ENCODE results near the gene MAP1LC3A. TPM values are rescaled to one million over a fixed set of nuclear protein-coding genes. Genes with fewer than 3 reads are reported as not detected.

MAP1LC3A gene
- total and polyA plus RNA-seq, 2 experiments from 2014 or later, result 80.3 to 83.1 TPM

DNA sequence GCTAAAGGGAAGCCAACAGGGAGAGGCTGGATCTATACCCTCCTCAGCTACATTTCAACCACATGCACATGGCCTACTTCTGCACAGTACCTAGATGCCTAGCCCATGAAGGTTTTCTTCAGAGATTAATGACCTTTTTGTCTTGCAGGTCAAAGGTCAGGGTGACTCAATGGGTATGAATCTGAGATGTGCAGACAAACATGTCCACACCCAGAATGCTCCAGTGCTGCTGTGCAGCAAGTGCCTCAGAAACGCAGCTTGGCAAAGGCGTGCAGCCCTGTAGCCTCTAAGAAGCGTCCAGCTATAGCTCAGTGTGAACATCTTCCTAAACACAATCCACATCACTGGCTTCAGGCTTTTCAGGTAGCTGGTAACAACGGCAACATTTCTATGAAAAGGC lies 24.4 kb downstream of the MAP1LC3A start:
- H3K4me3 ChIP-seq, result no peak overlapping the region
- 79 to 87% methylated on average over 4 of the region's 4 CpGs for WGBS, 2 experiments (ENCODE audit: low coverage in 1 of 2, low lambda C conversion rate in 2 of 2, missing lambda C conversion rate in 2 of 2)

DNA sequence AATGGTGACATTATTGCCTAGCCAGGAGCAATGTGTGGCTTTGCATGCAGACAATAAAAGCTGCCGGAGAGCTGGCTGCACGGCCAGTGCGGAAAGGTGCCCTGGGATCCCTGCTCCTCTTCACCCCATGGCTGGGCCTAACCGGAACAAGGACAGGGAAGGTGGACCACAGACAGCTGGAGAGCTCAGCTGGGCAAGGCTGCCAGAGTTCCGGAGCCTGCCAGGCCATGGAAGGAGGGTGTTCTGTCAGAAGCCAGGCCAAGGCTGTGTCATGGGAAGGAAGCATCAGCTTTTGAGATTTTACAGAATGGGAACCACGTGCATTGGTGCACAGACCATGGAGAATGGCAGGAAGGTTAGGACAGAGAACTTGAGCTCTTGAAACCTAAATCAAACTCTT lies 25.0 kb downstream of the MAP1LC3A start:
- Histone ChIP-seq H3K9ac (no peak overlapping the region), H3F3A (ENCODE audit: insufficient read depth) (peaks cover 7% of the 10 kb centered on the region), H3K9me3 (ENCODE audit: low read depth) (no peaks in the 10 kb centered on the region), H3K4me3 (no peak overlapping the region), H3K9me2 (ENCODE audit: insufficient read depth) (no peaks in the 10 kb centered on the region), H3K36me3 (ENCODE audit: low read depth) (no peaks in the 10 kb centered on the region), H3K4me2 (ENCODE audit: unreplicated experiment) (no peak overlapping the region), H3K27ac (no peak overlapping the region), H3K4me1 (ENCODE audit: insufficient read depth) (peaks cover 38% of the 10 kb centered on the region), H3K27me3 (replicated peaks; ENCODE audit: insufficient read depth) (no peaks in the 10 kb centered on the region), H2AFZ (no peak overlapping the region), H3K79me2 (ENCODE audit: insufficient read depth) (no peaks in the 10 kb centered on the region), H4K20me1 (ENCODE audit: insufficient read depth) (no peaks in the 10 kb centered on the region)
- 53 to 58% methylated on average over 6 of the region's 6 CpGs for WGBS, 2 experiments (ENCODE audit: low coverage in 1 of 2, low lambda C conversion rate in 2 of 2, missing lambda C conversion rate in 2 of 2)
- in situ Hi-C loops (cut with MboI), result no loop called here
- TF ChIP-seq EZH2 (IDR thresholded peaks at IDR 0.05; ENCODE audit: insufficient read depth, poor library complexity, severe bottlenecking) (no peak), EZH2phosphoT487 (IDR thresholded peaks at IDR 0.05; ENCODE audit: insufficient read depth, low read depth) (no peak)
- peak; percentile 35 for DNase-seq

More for the DNA sequence above, 24.4 kb downstream of the MAP1LC3A start:
- Histone ChIP-seq H3K9ac (no peak overlapping the region), H3K9me2 (ENCODE audit: insufficient read depth) (no peaks in the 10 kb centered on the region), H3K27me3 (replicated peaks; ENCODE audit: insufficient read depth) (no peaks in the 10 kb centered on the region), H3K4me2 (ENCODE audit: unreplicated experiment) (no peak overlapping the region), H3K79me2 (ENCODE audit: insufficient read depth) (no peaks in the 10 kb centered on the region), H3K36me3 (ENCODE audit: low read depth) (no peaks in the 10 kb centered on the region), H3F3A (ENCODE audit: insufficient read depth) (peaks cover 7% of the 10 kb centered on the region), H3K4me1 (ENCODE audit: insufficient read depth) (peaks cover 39% of the 10 kb centered on the region), H3K27ac (no peak overlapping the region), H2AFZ (no peak overlapping the region), H4K20me1 (ENCODE audit: insufficient read depth) (no peaks in the 10 kb centered on the region), H3K9me3 (ENCODE audit: low read depth) (no peaks in the 10 kb centered on the region)
- in situ Hi-C loops (cut with MboI), result no loop called here
- TF ChIP-seq EZH2 (IDR thresholded peaks at IDR 0.05; ENCODE audit: insufficient read depth, poor library complexity, severe bottlenecking) (no peak), EZH2phosphoT487 (IDR thresholded peaks at IDR 0.05; ENCODE audit: insufficient read depth, low read depth) (no peak)
- peak; percentile 33 for DNase-seq

DNA sequence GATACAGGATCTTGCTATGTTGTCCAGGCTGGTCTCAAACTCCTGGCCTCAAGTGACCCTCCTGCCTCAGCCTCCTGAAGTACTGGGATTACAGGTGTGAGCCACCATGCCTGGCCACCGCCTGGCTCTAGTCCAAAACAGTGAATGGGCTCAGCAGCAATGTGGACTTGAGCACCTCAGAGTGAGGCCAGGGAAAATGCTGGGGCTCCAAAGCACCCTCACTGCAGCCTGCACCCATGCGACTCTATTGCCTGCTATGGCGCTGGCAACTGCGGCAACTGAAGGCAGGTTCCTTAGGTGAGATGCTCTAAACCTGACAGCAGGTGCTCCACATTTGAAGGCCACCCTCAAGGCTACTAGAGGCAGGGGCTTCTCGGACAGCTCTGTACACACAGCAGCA lies 26.5 kb downstream of the MAP1LC3A start:
- Histone ChIP-seq H4K20me1 (ENCODE audit: insufficient read depth) (no peaks in the 10 kb centered on the region), H3K9me2 (ENCODE audit: insufficient read depth) (no peaks in the 10 kb centered on the region), H3K9me3 (ENCODE audit: low read depth) (no peaks in the 10 kb centered on the region), H3K27ac (no peak overlapping the region), H3K4me2 (ENCODE audit: unreplicated experiment) (no peak overlapping the region), H3K4me1 (ENCODE audit: insufficient read depth) (peaks cover 24% of the 10 kb centered on the region), H3K36me3 (ENCODE audit: low read depth) (no peaks in the 10 kb centered on the region), H3K79me2 (ENCODE audit: insufficient read depth) (no peaks in the 10 kb centered on the region), H3F3A (ENCODE audit: insufficient read depth) (no peaks in the 10 kb centered on the region; the same call in none of the 2 replicates), H3K9ac (no peak overlapping the region), H2AFZ (no peak overlapping the region), H3K27me3 (replicated peaks; ENCODE audit: insufficient read depth) (no peaks in the 10 kb centered on the region), H3K4me3 (no peak overlapping the region)
- 97% methylated on average over 5 of the region's 5 CpGs for WGBS, 2 experiments (ENCODE audit: low coverage in 1 of 2, low lambda C conversion rate in 2 of 2, missing lambda C conversion rate in 2 of 2)
- DNase-seq, result no peak
- in situ Hi-C loops (cut with MboI), result no loop called here
- TF ChIP-seq EZH2phosphoT487 (IDR thresholded peaks at IDR 0.05; ENCODE audit: insufficient read depth, low read depth) (no peak), EZH2 (IDR thresholded peaks at IDR 0.05; ENCODE audit: insufficient read depth, poor library complexity, severe bottlenecking) (no peak)

DNA sequence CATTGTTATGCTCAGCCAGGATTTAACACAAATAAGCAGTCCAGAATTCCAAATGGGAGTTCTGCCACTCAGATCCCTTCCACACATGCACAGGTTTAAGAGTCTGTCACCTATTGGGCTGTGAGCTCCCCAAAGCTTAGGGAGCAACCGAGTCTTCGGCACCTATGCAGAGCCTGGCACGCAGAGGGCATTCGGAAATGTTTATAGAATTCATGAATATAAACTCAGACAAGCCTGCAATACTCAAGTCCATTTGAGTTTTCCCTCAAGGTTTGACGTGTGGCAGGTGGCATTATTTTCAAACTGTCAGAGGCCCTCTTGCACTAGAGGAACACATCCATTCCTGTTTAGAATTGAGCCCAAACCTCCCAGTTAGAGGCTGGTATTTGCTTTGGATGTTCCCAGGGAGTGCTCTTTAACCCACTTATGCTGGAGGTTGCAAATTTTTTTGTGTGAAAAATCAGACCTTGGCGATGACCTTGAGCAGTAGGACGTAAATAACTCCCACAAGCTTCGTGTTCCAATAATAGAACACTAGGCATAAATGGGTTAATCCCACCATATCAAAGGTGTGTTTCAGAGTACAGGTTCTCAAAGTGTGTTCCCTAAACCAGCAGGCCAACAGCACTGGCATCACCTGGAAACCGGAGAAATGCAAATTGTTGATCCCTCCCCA lies 28.1 kb downstream of the MAP1LC3A start:
- Histone ChIP-seq H3K4me2 (ENCODE audit: unreplicated experiment) (no peak overlapping the region), H3K9me3 (ENCODE audit: low read depth) (no peaks in the 10 kb centered on the region), H3K4me3 (no peak overlapping the region), H3K9me2 (ENCODE audit: insufficient read depth) (no peaks in the 10 kb centered on the region), H2AFZ (no peak overlapping the region), H4K20me1 (ENCODE audit: insufficient read depth) (no peaks in the 10 kb centered on the region), H3K4me1 (ENCODE audit: insufficient read depth) (peaks cover 16% of the 10 kb centered on the region), H3K9ac (no peak overlapping the region), H3K27me3 (replicated peaks; ENCODE audit: insufficient read depth) (no peaks in the 10 kb centered on the region), H3K36me3 (ENCODE audit: low read depth) (no peaks in the 10 kb centered on the region), H3F3A (ENCODE audit: insufficient read depth) (no peaks in the 10 kb centered on the region; the same call in 1 of the 2 replicates), H3K27ac (no peak overlapping the region), H3K79me2 (ENCODE audit: insufficient read depth) (no peaks in the 10 kb centered on the region)
- in situ Hi-C loops (cut with MboI), result no loop called here
- no peak for TF ChIP-seq EZH2 (IDR thresholded peaks at IDR 0.05; ENCODE audit: insufficient read depth, poor library complexity, severe bottlenecking)
- no peak for TF ChIP-seq EZH2phosphoT487 (IDR thresholded peaks at IDR 0.05; ENCODE audit: insufficient read depth, low read depth)
- WGBS, 2 experiments (ENCODE audit: low coverage in 1 of 2, low lambda C conversion rate in 2 of 2, missing lambda C conversion rate in 2 of 2), result 98% methylated on average over 9 of the region's 9 CpGs
- no peak for DNase-seq

Data from GM23248 (cell line).